Measurements from ENCODE around the gene SLC35F4. TPM values are rescaled to one million over a fixed set of nuclear protein-coding genes. Genes with fewer than 3 reads are reported as not detected.

Gene SLC35F4
- total RNA-seq, 1 experiment from 2014 or later: not detected

DNA sequence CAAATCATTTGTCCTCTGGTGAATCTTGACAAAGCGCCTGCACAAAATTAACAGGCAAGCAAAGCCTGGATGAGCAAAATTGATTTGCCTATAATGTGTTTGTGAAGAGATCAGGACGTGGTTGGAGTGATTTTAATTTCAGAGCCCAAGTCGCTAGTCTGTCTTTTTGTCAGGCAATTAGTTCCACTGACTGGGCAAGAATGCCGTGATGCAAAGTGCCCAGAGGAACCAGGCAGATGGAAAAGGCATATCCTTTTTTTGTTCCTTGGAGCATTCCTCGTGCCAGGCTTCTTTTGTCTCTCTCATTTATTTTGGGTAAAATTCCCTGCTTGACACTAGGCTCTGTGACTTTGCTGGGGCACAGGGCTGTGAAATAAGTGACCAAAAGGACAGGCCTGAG is 306.3 kb downstream of the SLC35F4 start:
- Histone ChIP-seq H3K14ac (ENCODE audit: insufficient read depth, low read length) (no peak overlapping the region), H3K79me1 (ENCODE audit: insufficient read depth, low read depth, low read length, poor library complexity, severe bottlenecking) (no peaks in the 10 kb centered on the region), H3K18ac (ENCODE audit: insufficient read length, low read depth, low read length) (no peak overlapping the region), H3K4me2 (ENCODE audit: insufficient read depth, insufficient read length, low read length) (no peak overlapping the region), H3K56ac (ENCODE audit: insufficient read length, low read depth, low read length) (no peak overlapping the region), H3K23me2 (ENCODE audit: insufficient read length, low read depth, low read length, poor library complexity, severe bottlenecking) (no peaks in the 10 kb centered on the region), H2BK20ac (ENCODE audit: low read depth, low read length, poor library complexity, severe bottlenecking) (no peak overlapping the region), H3K23ac (ENCODE audit: insufficient read length, low read depth, low read length) (no peak overlapping the region), H4K8ac (replicated peaks; ENCODE audit: insufficient read length, low read depth, low read length) (no peak overlapping the region), H4K5ac (ENCODE audit: insufficient read length, low read depth, low read length) (no peak overlapping the region), H3K27ac (ENCODE audit: insufficient read length, low read depth, low read length) (no peak overlapping the region), H3T11ph (ENCODE audit: low read length) (no peak overlapping the region), H3K9ac (ENCODE audit: extremely low read depth, insufficient read length, low read length) (no peak overlapping the region), H2AFZ (ENCODE audit: low read length) (no peak overlapping the region), H2BK120ac (ENCODE audit: low read depth, low read length, poor library complexity, severe bottlenecking) (no peak overlapping the region), H3K27me3 (ENCODE audit: insufficient read depth, low read length) (no peaks in the 10 kb centered on the region), H2BK12ac (ENCODE audit: insufficient read length, low read depth, low read length) (no peak overlapping the region), H3K9me3 (ENCODE audit: control insufficient read depth, low read depth, low read length) (no peaks in the 10 kb centered on the region), H2BK15ac (ENCODE audit: low read depth, low read length) (no peak overlapping the region), H4K20me1 (ENCODE audit: control insufficient read depth, insufficient read depth, insufficient read length) (no peaks in the 10 kb centered on the region), H3K4ac (ENCODE audit: low read depth, low read length) (no peak overlapping the region), H3K4me1 (ENCODE audit: insufficient read depth, low read length) (no peaks in the 10 kb centered on the region), H2BK5ac (ENCODE audit: insufficient read length, low read length) (no peak overlapping the region), H2AK5ac (ENCODE audit: insufficient read length, low read length) (no peak overlapping the region), H4K91ac (ENCODE audit: insufficient read length, low read depth, low read length) (no peak overlapping the region), H3K79me2 (ENCODE audit: insufficient read depth, low read length) (no peaks in the 10 kb centered on the region)
- Mint-ChIP-seq H3K4me3 (no peak overlapping the region), H3K4me1 (no peaks in the 10 kb centered on the region), H3K36me3 (ENCODE audit: insufficient read depth in 1 of 3, low read depth in 3 of 3) (no peaks in the 10 kb centered on the region), H3K9me3 (no peaks in the 10 kb centered on the region), H3K27ac (no peak overlapping the region), H3K27me3 (ENCODE audit: low read depth) (no peaks in the 10 kb centered on the region; the same call in 1 of the 2 replicates)
- DNase-seq: no peak
- WGBS (ENCODE audit: extremely low coverage, insufficient read length, low lambda C conversion rate): no CpG with 5 or more reads among the region's 5 CpGs
- TF ChIP-seq, protein P1, sequence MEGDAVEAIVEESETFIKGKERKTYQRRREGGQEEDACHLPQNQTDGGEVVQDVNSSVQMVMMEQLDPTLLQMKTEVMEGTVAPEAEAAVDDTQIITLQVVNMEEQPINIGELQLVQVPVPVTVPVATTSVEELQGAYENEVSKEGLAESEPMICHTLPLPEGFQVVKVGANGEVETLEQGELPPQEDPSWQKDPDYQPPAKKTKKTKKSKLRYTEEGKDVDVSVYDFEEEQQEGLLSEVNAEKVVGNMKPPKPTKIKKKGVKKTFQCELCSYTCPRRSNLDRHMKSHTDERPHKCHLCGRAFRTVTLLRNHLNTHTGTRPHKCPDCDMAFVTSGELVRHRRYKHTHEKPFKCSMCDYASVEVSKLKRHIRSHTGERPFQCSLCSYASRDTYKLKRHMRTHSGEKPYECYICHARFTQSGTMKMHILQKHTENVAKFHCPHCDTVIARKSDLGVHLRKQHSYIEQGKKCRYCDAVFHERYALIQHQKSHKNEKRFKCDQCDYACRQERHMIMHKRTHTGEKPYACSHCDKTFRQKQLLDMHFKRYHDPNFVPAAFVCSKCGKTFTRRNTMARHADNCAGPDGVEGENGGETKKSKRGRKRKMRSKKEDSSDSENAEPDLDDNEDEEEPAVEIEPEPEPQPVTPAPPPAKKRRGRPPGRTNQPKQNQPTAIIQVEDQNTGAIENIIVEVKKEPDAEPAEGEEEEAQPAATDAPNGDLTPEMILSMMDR (conservative IDR thresholded peaks at IDR 0.05): no peak
